ENCODE data around the gene KRT4. TPM values are rescaled to one million over a fixed set of nuclear protein-coding genes. Genes with fewer than 3 reads are reported as not detected.

Gene KRT4
- total and polyA plus RNA-seq, 2 donors from 2014 or later, result 0.15 TPM; not detected in 1

GRCh38 chr12:52851787-52852186 lies 37.9 kb upstream of the KRT4 start:
- no peak for FAIRE-seq
- Histone ChIP-seq H3K4me1 (ENCODE audit: control insufficient read depth in 2 of 3, insufficient read depth in 2 of 3, low read depth in 1 of 3, low read length in 3 of 3) (no peaks in the 10 kb centered on the region), H3K27ac (ENCODE audit: low read depth in 2 of 2, low read length in 2 of 2) (no peak overlapping the region), H3K9me3 (ENCODE audit: control insufficient read depth in 2 of 3, insufficient read depth in 1 of 3, low read length in 3 of 3) (no peaks in the 10 kb centered on the region), H3K27me3 (ENCODE audit: control insufficient read depth, insufficient read depth, low read length) (no peaks in the 10 kb centered on the region), H3K4me3 (ENCODE audit: low read length in 3 of 3) (no peak overlapping the region), H3K9ac (ENCODE audit: low read length in 3 of 3) (no peak overlapping the region), H3K36me3 (ENCODE audit: control insufficient read depth in 2 of 3, insufficient read depth in 3 of 3, low read length in 3 of 3) (no peaks in the 10 kb centered on the region)
- intact Hi-C loops (cut with DNase I), result no loop called here
- TF ChIP-seq CTCF (IDR thresholded peaks at IDR 0.05; ENCODE audit: borderline replicate concordance, extremely low read depth, insufficient read depth), result no peak
- DNase-seq, result peak in 1 of 5 donors; percentile 9

- no peaks in the 10 kb centered on the region for H3K9me3 ChIP-seq (ENCODE audit: control insufficient read depth in 2 of 3, insufficient read depth in 1 of 3, low read length in 3 of 3)
- no peaks in the 10 kb centered on the region for H3K4me1 ChIP-seq (ENCODE audit: control insufficient read depth in 2 of 3, insufficient read depth in 2 of 3, low read depth in 1 of 3, low read length in 3 of 3)
- H3K9ac ChIP-seq (ENCODE audit: low read length in 3 of 3), result no peak overlapping the region
- FAIRE-seq, result no peak
- intact Hi-C loops (cut with DNase I), result no loop called here
- no peaks in the 10 kb centered on the region for H3K27me3 ChIP-seq (ENCODE audit: control insufficient read depth, insufficient read depth, low read length)
- DNase-seq, result peak in 1 of 5 donors; percentile 15
- H3K27ac ChIP-seq (ENCODE audit: low read depth in 2 of 2, low read length in 2 of 2), result no peak overlapping the region
- no peaks in the 10 kb centered on the region for H3K36me3 ChIP-seq (ENCODE audit: control insufficient read depth in 2 of 3, insufficient read depth in 3 of 3, low read length in 3 of 3)
- no peak overlapping the region for H3K4me3 ChIP-seq (ENCODE audit: low read length in 3 of 3)
- TF ChIP-seq CTCF (IDR thresholded peaks at IDR 0.05; ENCODE audit: borderline replicate concordance, extremely low read depth, insufficient read depth), result no peak
Observed at GRCh38 chr12:52850681-52851080, 36.8 kb upstream of the KRT4 start.

- H3K9me3 ChIP-seq (ENCODE audit: control insufficient read depth in 2 of 3, insufficient read depth in 1 of 3, low read length in 3 of 3), result no peaks in the 10 kb centered on the region
- FAIRE-seq (no peak), DNase-seq (peak in 1 of 5 donors; percentile 48)
- H3K4me3 ChIP-seq (ENCODE audit: low read length in 3 of 3), result no peak overlapping the region
- H3K27ac ChIP-seq (ENCODE audit: low read depth in 2 of 2, low read length in 2 of 2), result no peak overlapping the region
- intact Hi-C loops (cut with DNase I), result no loop called here
- H3K36me3 ChIP-seq (ENCODE audit: control insufficient read depth in 2 of 3, insufficient read depth in 3 of 3, low read length in 3 of 3), result no peaks in the 10 kb centered on the region
- H3K27me3 ChIP-seq (ENCODE audit: control insufficient read depth, insufficient read depth, low read length), result no peaks in the 10 kb centered on the region
- no peak overlapping the region for H3K9ac ChIP-seq (ENCODE audit: low read length in 3 of 3)
- no peaks in the 10 kb centered on the region for H3K4me1 ChIP-seq (ENCODE audit: control insufficient read depth in 2 of 3, insufficient read depth in 2 of 3, low read depth in 1 of 3, low read length in 3 of 3)
- TF ChIP-seq CTCF (IDR thresholded peaks at IDR 0.05; ENCODE audit: borderline replicate concordance, extremely low read depth, insufficient read depth), result no peak
Observed at GRCh38 chr12:52849511-52849910, 35.6 kb upstream of the KRT4 start.

- intact Hi-C loops (cut with DNase I), result no loop called here
- Histone ChIP-seq H3K4me1 (ENCODE audit: control insufficient read depth in 2 of 3, insufficient read depth in 2 of 3, low read depth in 1 of 3, low read length in 3 of 3) (no peaks in the 10 kb centered on the region), H3K9me3 (ENCODE audit: control insufficient read depth in 2 of 3, insufficient read depth in 1 of 3, low read length in 3 of 3) (no peaks in the 10 kb centered on the region), H3K36me3 (ENCODE audit: control insufficient read depth in 2 of 3, insufficient read depth in 3 of 3, low read length in 3 of 3) (no peaks in the 10 kb centered on the region), H3K27ac (ENCODE audit: low read depth in 2 of 2, low read length in 2 of 2) (no peak within 1 kb of the TSS), H3K9ac (ENCODE audit: low read length in 3 of 3) (no peak within 1 kb of the TSS), H3K4me3 (ENCODE audit: low read length in 3 of 3) (no peak within 1 kb of the TSS), H3K27me3 (ENCODE audit: control insufficient read depth, insufficient read depth, low read length) (no peaks in the 10 kb centered on the region)
- DNase-seq (peak in 1 of 5 donors; percentile 57), FAIRE-seq (no peak)
- TF ChIP-seq CTCF (IDR thresholded peaks at IDR 0.05; ENCODE audit: borderline replicate concordance, extremely low read depth, insufficient read depth), result no peak
Observed at GRCh38 chr12:52848661-52849255, 34.8 kb upstream of the KRT4 start, which contains the start of gene KRT78. Gene KRT78 (minus strand): TSS chr12:52848994. CDS start chr12:52848930, 64 bp downstream.
